Hepatocyte (in vitro differentiated cells): Measurements from ENCODE around the gene LYG1. TPM values are rescaled to one million over a fixed set of nuclear protein-coding genes. Genes with fewer than 3 reads are reported as not detected.
"Not testable (repeated sequence)": the region's sequence is repeated elsewhere in the genome, so short reads cannot be mapped to it uniquely, and the experiment has no call there.

Source experiments
- DNase-seq: peaks from one replicate; pipeline ENCODE4 v3.0.0-alpha.2; 2016; ENCODE audit warnings: low spot score
- H2AFZ ChIP-seq: fragments of 200-600 bp; sonication (generic); 2 replicates; pipeline ENCODE4 v1.6.0; 2016; ENCODE audit warnings: antibody characterized with exemption, mild to moderate bottlenecking
- H3K27ac ChIP-seq: fragments of 200-600 bp; sonication (generic); 2 replicates; pipeline ENCODE4 v1.5.1; 2016; ENCODE audit warnings: mild to moderate bottlenecking
- H3K27me3 ChIP-seq: fragments of 200-600 bp; sonication (generic); 2 replicates; pipeline ENCODE4 v1.6.1; 2016
- H3K36me3 ChIP-seq: fragments of 200-600 bp; sonication (generic); replicated peaks from 2 replicates; pipeline ENCODE4 v1.5.1; 2016; ENCODE audit warnings: low read depth; ENCODE audit not compliant: insufficient read depth
- H3K4me1 ChIP-seq: fragments of 200-600 bp; sonication (generic); 2 replicates; pipeline ENCODE4 v1.5.1; 2016; ENCODE audit warnings: mild to moderate bottlenecking, moderate library complexity; ENCODE audit not compliant: insufficient read depth
- H3K4me2 ChIP-seq: fragments of 200-600 bp; sonication (generic); 2 replicates; pipeline ENCODE4 v1.6.0; 2016
- H3K4me3 ChIP-seq: fragments of 200-600 bp; sonication (generic); 2 replicates; pipeline ENCODE4 v1.5.1; 2016; ENCODE audit warnings: mild to moderate bottlenecking
- H3K79me2 ChIP-seq: fragments of 200-600 bp; sonication (generic); 2 replicates; pipeline ENCODE4 v1.6.0; 2017; ENCODE audit warnings: mild to moderate bottlenecking
- H3K9me2 ChIP-seq: fragments of 200-600 bp; sonication (generic); replicated peaks from 2 replicates; pipeline ENCODE4 v1.6.0; 2017; ENCODE audit warnings: mild to moderate bottlenecking; ENCODE audit not compliant: insufficient read depth
- H3K9me3 ChIP-seq: fragments of 200-600 bp; sonication (generic); 2 replicates; pipeline ENCODE4 v1.5.1; 2016; ENCODE audit warnings: low read depth, mild to moderate bottlenecking
- H4K20me1 ChIP-seq: fragments of 200-600 bp; sonication (generic); 2 replicates; pipeline ENCODE4 v1.6.0; 2016; ENCODE audit warnings: mild to moderate bottlenecking; ENCODE audit not compliant: insufficient read depth, poor library complexity, severe bottlenecking
- EZH2 ChIP-seq: fragments of 200-600 bp; sonication (generic); IDR thresholded peaks from 2 replicates; pipeline ENCODE4 v1.6.1; 2016; ENCODE audit warnings: antibody characterized with exemption, mild to moderate bottlenecking, borderline replicate concordance
- EZH2phosphoT487 ChIP-seq: fragments of 200-600 bp; sonication (generic); IDR thresholded peaks from one replicate; pipeline ENCODE4 v1.6.1; 2018; ENCODE audit warnings: antibody characterized with exemption, mild to moderate bottlenecking, low read depth, moderate library complexity; ENCODE audit not compliant: unreplicated experiment, severe bottlenecking
- WGBS: methylation state at CpG from one replicate; pipeline ENCODE4 v1.1.6; 2016; ENCODE audit warnings: low lambda C conversion rate; ENCODE audit errors: missing lambda C conversion rate; 5-methylcytosine and 5-hydroxymethylcytosine counted together
- polyA plus RNA-seq: library from polyadenylated mRNA; unstranded; fragments of >200 nt; fragmentation: Nextera tagmentation; extraction: Ambion mirVana; gene quantifications from 2 replicates; pipeline ENCODE4 v1.2.1, GENCODE V29; 2016
- total RNA-seq: library from RNA; depleted of rRNA; stranded (reverse); fragments of >200 nt; gene quantifications from 2 replicates; pipeline ENCODE4 v1.2.3, GENCODE V29; 2014
- TF ChIP-seq, protein P1 (sequence below): fragments of 200-600 bp; sonication (generic); IDR thresholded peaks from 2 replicates; pipeline ENCODE4 v1.5.1; 2016; ENCODE audit warnings: antibody characterized with exemption, mild to moderate bottlenecking; ENCODE audit not compliant: poor library complexity

Gene LYG1
- 0.16 and 0.93 TPM in 2 replicates for total RNA-seq
- polyA plus RNA-seq, result 1.9 and 2.4 TPM in 2 replicates

DNA sequence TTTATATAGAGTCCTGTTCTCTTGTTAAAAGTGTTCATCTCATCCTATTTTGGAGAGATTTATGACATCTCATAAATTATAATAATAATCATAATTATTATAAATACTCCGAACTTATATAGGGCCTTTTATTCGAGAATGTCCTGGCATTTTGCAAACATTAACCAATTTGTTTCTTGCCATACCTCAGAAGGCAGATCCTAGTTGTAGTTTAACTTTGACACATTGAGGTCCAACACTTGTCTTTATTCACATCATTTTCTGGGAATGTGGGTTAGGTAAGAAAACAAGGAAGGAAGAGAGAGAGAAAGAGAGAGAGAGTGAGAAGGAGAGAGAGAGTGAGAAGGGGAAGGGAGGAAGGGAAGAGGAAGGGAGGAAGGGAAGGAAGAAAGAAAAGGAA lies at the start of gene LYG1:
Gene LYG1 (minus strand): TSS at position 101 of the 400 bp plus-strand sequence. CDS start 5,527 bp downstream, outside the sequence.
- not testable (repeated sequence) for H2AFZ ChIP-seq, H3K79me2 ChIP-seq, H3K4me1 ChIP-seq, H3K27ac ChIP-seq, H3K4me2 ChIP-seq, H3K36me3 ChIP-seq, H4K20me1 ChIP-seq, H3K4me3 ChIP-seq, H3K9me2 ChIP-seq, H3K27me3 ChIP-seq, DNase-seq, H3K9me3 ChIP-seq
- 95% methylated on average over 2 of the region's 2 CpGs for WGBS

DNA sequence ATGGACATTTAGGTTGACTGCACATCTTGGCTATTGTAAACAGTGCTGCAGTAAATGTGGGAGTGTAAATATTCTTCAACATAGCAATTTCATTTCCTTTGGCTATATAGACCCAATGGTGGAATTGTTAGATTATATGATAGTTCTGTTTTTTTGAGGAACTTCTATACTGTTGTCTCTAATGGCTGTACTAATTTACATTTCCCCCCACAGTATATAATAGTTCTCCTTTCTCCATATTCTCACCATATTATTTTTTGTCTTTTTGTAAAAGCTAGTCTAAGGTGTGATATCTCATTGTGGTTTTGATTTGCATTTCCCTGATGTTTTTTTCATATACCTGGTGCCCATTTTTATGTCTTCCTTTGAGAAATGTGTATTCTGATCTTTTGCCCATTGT lies 49.2 kb upstream of the LYG1 start:
- Histone ChIP-seq H4K20me1 (peaks cover 38% of the 10 kb centered on the region), H3K4me1 (no peaks in the 10 kb centered on the region), H3K79me2 (peaks cover 100% of the 10 kb centered on the region), H3K36me3 (no peaks in the 10 kb centered on the region), H2AFZ (no peak overlapping the region), H3K9me2 (no peaks in the 10 kb centered on the region), H3K9me3 (no peaks in the 10 kb centered on the region), H3K4me2 (no peak overlapping the region), H3K27ac (no peak overlapping the region), H3K27me3 (no peaks in the 10 kb centered on the region), H3K4me3 (no peak overlapping the region)
- TF ChIP-seq, protein P1, sequence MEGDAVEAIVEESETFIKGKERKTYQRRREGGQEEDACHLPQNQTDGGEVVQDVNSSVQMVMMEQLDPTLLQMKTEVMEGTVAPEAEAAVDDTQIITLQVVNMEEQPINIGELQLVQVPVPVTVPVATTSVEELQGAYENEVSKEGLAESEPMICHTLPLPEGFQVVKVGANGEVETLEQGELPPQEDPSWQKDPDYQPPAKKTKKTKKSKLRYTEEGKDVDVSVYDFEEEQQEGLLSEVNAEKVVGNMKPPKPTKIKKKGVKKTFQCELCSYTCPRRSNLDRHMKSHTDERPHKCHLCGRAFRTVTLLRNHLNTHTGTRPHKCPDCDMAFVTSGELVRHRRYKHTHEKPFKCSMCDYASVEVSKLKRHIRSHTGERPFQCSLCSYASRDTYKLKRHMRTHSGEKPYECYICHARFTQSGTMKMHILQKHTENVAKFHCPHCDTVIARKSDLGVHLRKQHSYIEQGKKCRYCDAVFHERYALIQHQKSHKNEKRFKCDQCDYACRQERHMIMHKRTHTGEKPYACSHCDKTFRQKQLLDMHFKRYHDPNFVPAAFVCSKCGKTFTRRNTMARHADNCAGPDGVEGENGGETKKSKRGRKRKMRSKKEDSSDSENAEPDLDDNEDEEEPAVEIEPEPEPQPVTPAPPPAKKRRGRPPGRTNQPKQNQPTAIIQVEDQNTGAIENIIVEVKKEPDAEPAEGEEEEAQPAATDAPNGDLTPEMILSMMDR, result no peak
- TF ChIP-seq EZH2phosphoT487 (no peak), EZH2 (no peak)
- no peak for DNase-seq

DNA sequence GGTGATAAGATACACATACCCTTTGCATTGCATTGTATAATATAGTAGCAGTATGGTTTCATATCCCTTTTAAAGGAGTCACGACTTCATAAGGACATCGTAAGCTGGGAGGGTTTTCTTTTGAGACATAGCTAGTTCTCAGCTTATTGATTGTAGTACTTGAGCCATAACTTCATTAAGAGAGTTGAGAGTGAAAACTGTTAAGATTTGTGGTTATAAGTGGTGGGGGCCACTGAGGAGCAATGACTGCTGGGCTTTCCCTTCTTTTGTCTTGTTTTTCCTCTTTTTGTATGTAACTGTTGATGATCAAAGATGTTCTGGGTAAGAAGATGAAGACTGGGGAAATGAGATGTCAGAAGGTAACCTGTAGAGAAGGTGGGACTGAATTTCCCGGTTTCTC lies 47.2 kb upstream of the LYG1 start:
- peaks cover 100% of the 10 kb centered on the region for H3K79me2 ChIP-seq
- no peak overlapping the region for H3K27ac ChIP-seq
- H3K9me2 ChIP-seq, result no peaks in the 10 kb centered on the region
- H3K4me1 ChIP-seq, result no peaks in the 10 kb centered on the region
- peaks cover 41% of the 10 kb centered on the region for H4K20me1 ChIP-seq
- WGBS, result 93% methylated on average over 3 of the region's 3 CpGs
- no peaks in the 10 kb centered on the region for H3K9me3 ChIP-seq
- H3K4me3 ChIP-seq, result no peak overlapping the region
- TF ChIP-seq EZH2phosphoT487 (no peak), EZH2 (no peak)
- TF ChIP-seq, protein P1, result no peak
- no peak overlapping the region for H3K4me2 ChIP-seq
- no peak for DNase-seq
- H3K27me3 ChIP-seq, result no peaks in the 10 kb centered on the region
- no peaks in the 10 kb centered on the region for H3K36me3 ChIP-seq
- no peak overlapping the region for H2AFZ ChIP-seq

DNA sequence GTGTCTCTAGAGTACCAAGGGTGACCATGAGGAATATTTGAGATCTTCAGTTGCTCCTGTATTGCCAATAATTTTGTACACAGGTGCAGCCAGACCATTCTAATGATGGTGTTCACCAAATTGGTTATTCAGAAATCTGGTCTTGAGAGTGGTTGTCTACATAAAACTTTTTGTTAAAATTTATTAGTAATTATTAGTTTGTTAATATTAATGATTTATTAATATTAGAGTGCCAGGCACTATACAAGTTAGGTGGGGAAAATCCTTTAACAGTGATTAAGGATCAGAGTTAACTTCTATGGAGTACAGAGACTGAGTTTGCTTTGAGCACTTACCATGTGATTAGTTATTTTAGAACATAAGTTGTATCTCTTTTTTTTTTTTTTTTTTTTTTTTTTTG lies 45.2 kb upstream of the LYG1 start:
- H4K20me1 ChIP-seq, result peaks cover 42% of the 10 kb centered on the region

DNA sequence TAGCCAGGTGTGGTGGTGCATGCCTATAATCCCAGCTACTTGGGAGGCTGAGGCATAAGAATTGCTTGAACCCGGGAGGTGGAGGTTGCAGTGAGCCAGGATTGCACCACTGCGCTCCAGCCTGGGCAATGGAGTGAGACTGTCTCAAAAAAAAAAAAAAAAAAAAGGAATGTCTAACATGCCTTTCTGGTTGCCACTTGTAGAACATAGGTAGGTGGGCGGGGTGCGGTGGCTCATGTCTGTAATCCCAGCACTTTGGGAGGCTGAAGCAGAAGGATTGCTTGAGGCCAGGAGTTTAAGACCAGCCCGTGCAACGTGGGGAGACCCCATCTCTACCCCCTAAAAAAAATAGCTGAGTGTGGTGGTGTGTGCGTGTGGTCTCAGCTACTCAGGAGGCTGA lies 44.4 kb upstream of the LYG1 start:
- H3K4me3 ChIP-seq, H3K9me2 ChIP-seq, H3K4me2 ChIP-seq, H2AFZ ChIP-seq, H3K27me3 ChIP-seq, H3K27ac ChIP-seq, H3K36me3 ChIP-seq, H3K9me3 ChIP-seq, H3K4me1 ChIP-seq, DNase-seq: not testable (repeated sequence)
- H4K20me1 ChIP-seq, result peaks cover 46% of the 10 kb centered on the region
- peaks cover 100% of the 10 kb centered on the region for H3K79me2 ChIP-seq
- WGBS, result 97% methylated on average over 7 of the region's 7 CpGs

More for the DNA sequence above, 45.2 kb upstream of the LYG1 start:
- Histone ChIP-seq H2AFZ (no peak overlapping the region), H3K27ac (no peak overlapping the region), H3K79me2 (peaks cover 100% of the 10 kb centered on the region), H3K4me1 (no peaks in the 10 kb centered on the region), H3K9me2 (no peaks in the 10 kb centered on the region), H3K36me3 (no peaks in the 10 kb centered on the region), H3K4me2 (no peak overlapping the region), H3K27me3 (no peaks in the 10 kb centered on the region), H3K4me3 (no peak overlapping the region), H3K9me3 (no peaks in the 10 kb centered on the region)
- TF ChIP-seq, protein P1, result no peak
- no peak for TF ChIP-seq EZH2
- DNase-seq, result no peak
